Keratinocyte (primary cell): ENCODE data around the gene ETFA.

ENCODE experiments used
- EZH2 ChIP-seq: IDR thresholded peaks from one replicate; pipeline ENCODE4 v1.6.1; 2012; ENCODE audit warnings: inconsistent platforms, mild to moderate bottlenecking, low read length, moderate library complexity
- TF ChIP-seq, protein P1 (sequence below), 3 experiments: IDR thresholded peaks in 1 of 3; conservative IDR thresholded peaks in 1 of 3; optimal IDR thresholded peaks in 1 of 3; 2 replicates in 2 of 3; 3 replicates in 1 of 3; pipeline versions ENCODE3 to v1.5.1; 2011; ENCODE audit warnings: low read length in 3 of 3, mild to moderate bottlenecking in 3 of 3, moderate library complexity in 2 of 3, control low read depth in 1 of 3, inconsistent platforms in 1 of 3; ENCODE audit not compliant: insufficient read depth in 2 of 3; ENCODE audit errors: extremely low read depth in 1 of 3

DNA sequence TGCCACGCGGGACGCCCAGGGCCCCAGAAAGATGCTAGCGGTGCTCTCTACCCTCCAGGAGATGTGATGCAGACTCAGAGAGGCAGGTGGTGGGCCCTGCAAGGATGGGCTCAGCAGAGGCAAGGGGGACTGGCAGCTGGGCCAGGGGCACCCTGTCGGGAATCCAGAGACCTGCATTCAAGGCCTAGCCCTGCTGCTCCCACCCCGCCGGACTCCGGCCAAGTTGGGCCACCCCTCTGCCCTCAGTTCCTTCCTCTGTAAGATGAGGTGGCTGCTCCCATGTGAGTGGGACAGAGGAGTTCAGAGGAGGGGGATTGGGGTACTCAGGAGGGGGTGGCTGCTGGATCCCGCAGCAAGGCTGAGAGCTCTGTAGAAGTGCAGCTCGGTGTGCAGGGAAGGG lies 135.2 kb downstream of the ETFA start:
- TF ChIP-seq, protein P1, sequence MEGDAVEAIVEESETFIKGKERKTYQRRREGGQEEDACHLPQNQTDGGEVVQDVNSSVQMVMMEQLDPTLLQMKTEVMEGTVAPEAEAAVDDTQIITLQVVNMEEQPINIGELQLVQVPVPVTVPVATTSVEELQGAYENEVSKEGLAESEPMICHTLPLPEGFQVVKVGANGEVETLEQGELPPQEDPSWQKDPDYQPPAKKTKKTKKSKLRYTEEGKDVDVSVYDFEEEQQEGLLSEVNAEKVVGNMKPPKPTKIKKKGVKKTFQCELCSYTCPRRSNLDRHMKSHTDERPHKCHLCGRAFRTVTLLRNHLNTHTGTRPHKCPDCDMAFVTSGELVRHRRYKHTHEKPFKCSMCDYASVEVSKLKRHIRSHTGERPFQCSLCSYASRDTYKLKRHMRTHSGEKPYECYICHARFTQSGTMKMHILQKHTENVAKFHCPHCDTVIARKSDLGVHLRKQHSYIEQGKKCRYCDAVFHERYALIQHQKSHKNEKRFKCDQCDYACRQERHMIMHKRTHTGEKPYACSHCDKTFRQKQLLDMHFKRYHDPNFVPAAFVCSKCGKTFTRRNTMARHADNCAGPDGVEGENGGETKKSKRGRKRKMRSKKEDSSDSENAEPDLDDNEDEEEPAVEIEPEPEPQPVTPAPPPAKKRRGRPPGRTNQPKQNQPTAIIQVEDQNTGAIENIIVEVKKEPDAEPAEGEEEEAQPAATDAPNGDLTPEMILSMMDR (optimal IDR thresholded peaks at IDR 0.05 in 1 of 3, IDR thresholded peaks at IDR 0.05 in 1 of 3, conservative IDR thresholded peaks at IDR 0.05 in 1 of 3; ENCODE audit: extremely low read depth in 1 of 3, insufficient read depth in 2 of 3, low read length in 3 of 3): no peak
- no peak for TF ChIP-seq EZH2
